Coronary artery (tissue), 2 donors: ENCODE measurements around the gene E2F1.
A peak's percentile ranks its signal among the peaks of the same experiment; 100 is the strongest.

ENCODE experiments used
- DNase-seq: peaks from one replicate; pipeline ENCODE4 v3.0.0-alpha.2; 2017; ENCODE audit warnings: low spot score
- H3K27ac ChIP-seq, 2 donors: fragments of 200-600 bp; sonication (generic); one replicate each; pipeline ENCODE4 v1.5.1; 2016 to 2019
- H3K4me3 ChIP-seq: fragments of 200-600 bp; sonication (generic); 2 replicates; pipeline ENCODE4 v1.5.1; 2016; ENCODE audit warnings: mild to moderate bottlenecking, moderate library complexity
- CTCF ChIP-seq: fragments of 200-600 bp; sonication (generic); IDR thresholded peaks from one replicate; pipeline ENCODE4 v1.5.1; 2019; ENCODE audit warnings: antibody characterized with exemption

E2F1 gene

GRCh38 chr20:33669873-33670640 lies 16.1 kb downstream of the E2F1 start:
- TF ChIP-seq CTCF: no peak
- no peak overlapping the region for H3K4me3 ChIP-seq
- peak overlapping the region; percentile 26 to 63 for H3K27ac ChIP-seq
- DNase-seq: no peak

- DNase-seq: no peak
- H3K4me3 ChIP-seq: no peak overlapping the region
- no peak for TF ChIP-seq CTCF
- peak overlapping the region in 1 of 2 donors; percentile 63 for H3K27ac ChIP-seq
These were observed 17.0 kb downstream of the E2F1 start for GRCh38 chr20:33669224-33669623.

GRCh38 chr20:33668466-33669155 lies 17.6 kb downstream of the E2F1 start:
- DNase-seq: no peak
- Histone ChIP-seq H3K27ac (peak overlapping the region; percentile 93), H3K4me3 (peak overlapping the region; percentile 84)
- no peak for TF ChIP-seq CTCF

GRCh38 chr20:33667676-33668465 lies 18.3 kb downstream of the E2F1 start:
- Histone ChIP-seq H3K27ac (peak overlapping the region; percentile 93), H3K4me3 (peak overlapping the region; percentile 84)
- DNase-seq: peak; percentile 88
- peak; percentile 94 for TF ChIP-seq CTCF

- no peak for TF ChIP-seq CTCF
- DNase-seq: no peak
- H3K4me3 ChIP-seq: peak overlapping the region; percentile 84
- peak overlapping the region; percentile 93 for H3K27ac ChIP-seq
These were observed 18.9 kb downstream of the E2F1 start for GRCh38 chr20:33667245-33667675.

- peak within 1 kb of the TSS; percentile 93 for H3K27ac ChIP-seq
- DNase-seq: peak; percentile 99
- TF ChIP-seq CTCF: no peak
- H3K4me3 ChIP-seq: peak within 1 kb of the TSS; percentile 84
These were observed 19.6 kb downstream of the E2F1 start, which contains the start of gene ACTL10 for GRCh38 chr20:33666293-33667244. ACTL10 (plus strand) TSS chr20:33666943; CDS start chr20:33667498, 555 bp downstream.
